Activated CD8-positive, alpha-beta memory T cell treated with anti-CD3 and anti-CD28 coated beads, Interleukin-2, amount 10 ng/mL, durations not matched to agents 7 days and 5 days (primary cell): ENCODE data around the gene CTCF. TPM values are rescaled to one million over a fixed set of nuclear protein-coding genes. Genes with fewer than 3 reads are reported as not detected.

Experiments used
- ATAC-seq: fragments of 150-1000 bp; cut with Tn5 transposase; one replicate; pipeline ENCODE4 v1.10.0; 2021; ENCODE audit warnings: moderate library complexity
- CTCF ChIA-PET: fragments of 350-600 bp; sonication (Branson Sonifier 250); formaldehyde crosslinking; loops from one replicate; lab custom pipeline; 2021; ENCODE audit warnings: antibody characterized with exemption; lab: Charles Lee
- DNase-seq: peaks from one replicate; pipeline ENCODE4 v3.0.0-alpha.2; 2020
- H3K27ac Mint-ChIP-seq: one replicate; pipeline ENCODE4 v1.8.0; 2021; ENCODE audit warnings: mild to moderate bottlenecking, mixed read lengths
- H3K27me3 Mint-ChIP-seq: one replicate; pipeline ENCODE4 v1.8.0; 2021; ENCODE audit warnings: mixed read lengths
- H3K36me3 Mint-ChIP-seq: one replicate; pipeline ENCODE4 v1.8.0; 2021; ENCODE audit warnings: mild to moderate bottlenecking, mixed read lengths
- H3K4me1 Mint-ChIP-seq: one replicate; pipeline ENCODE4 v1.8.0; 2021; ENCODE audit warnings: mixed read lengths
- H3K4me3 Mint-ChIP-seq: one replicate; pipeline ENCODE4 v1.8.0; 2021; ENCODE audit warnings: mild to moderate bottlenecking, moderate library complexity, mixed read lengths
- H3K9me3 Mint-ChIP-seq: one replicate; pipeline ENCODE4 v1.8.0; 2022; ENCODE audit warnings: low read depth, mixed read lengths
- total RNA-seq, 2 experiments: library from RNA; stranded (reverse); gene quantifications; one replicate each; pipeline ENCODE4 v1.2.3, GENCODE V29; 2021

The CTCF gene
- total RNA-seq, 2 experiments from 2014 or later, result 74.0 to 81.8 TPM

DNA sequence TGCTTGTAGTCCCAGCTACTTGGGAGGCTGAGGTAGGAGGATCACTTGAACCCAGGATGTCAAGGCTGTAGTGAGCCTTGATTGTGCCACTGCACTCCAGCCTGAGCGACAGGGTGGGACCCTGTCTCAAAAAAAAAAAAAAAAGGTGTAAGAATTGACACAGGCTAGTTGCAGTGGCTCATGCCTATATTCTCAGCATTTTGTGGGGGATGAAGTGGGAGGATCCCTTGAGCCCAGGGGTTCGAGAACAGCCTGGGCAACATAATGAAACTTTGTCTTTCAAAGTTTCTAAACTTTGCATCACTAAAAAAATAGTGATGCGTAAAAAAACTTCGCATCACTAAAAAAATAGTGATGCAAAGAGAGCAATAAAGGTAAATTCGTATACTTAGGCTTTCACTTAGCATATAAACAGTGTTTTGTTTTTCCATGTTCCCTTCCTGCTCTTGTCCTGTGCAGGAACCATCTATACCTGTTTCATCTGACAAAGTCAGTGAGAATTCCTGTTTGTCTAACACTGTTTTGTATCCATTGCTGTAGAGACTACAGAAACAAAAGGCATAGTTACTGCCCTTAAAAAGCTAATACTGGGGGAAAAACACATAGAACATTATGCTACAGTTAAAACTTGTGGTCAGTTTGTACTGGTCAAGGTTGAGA, 32.1 kb downstream of the CTCF start:
- ATAC-seq, result no peak
- Mint-ChIP-seq H3K27me3 (no peaks in the 10 kb centered on the region), H3K9me3 (no peaks in the 10 kb centered on the region), H3K27ac (peak overlapping the region; percentile 53), H3K4me3 (no peak overlapping the region), H3K4me1 (peaks cover 29% of the 10 kb centered on the region), H3K36me3 (peaks cover 3% of the 10 kb centered on the region)
- CTCF ChIA-PET, result interaction anchor here (0.5 to 1.4 kb wide), 9 partner anchors 9 to 50 kb away, joined by 3 to 6 read pairs (median 3); partner anchors contain the start of gene CARMIL2
- no peak for DNase-seq

DNA sequence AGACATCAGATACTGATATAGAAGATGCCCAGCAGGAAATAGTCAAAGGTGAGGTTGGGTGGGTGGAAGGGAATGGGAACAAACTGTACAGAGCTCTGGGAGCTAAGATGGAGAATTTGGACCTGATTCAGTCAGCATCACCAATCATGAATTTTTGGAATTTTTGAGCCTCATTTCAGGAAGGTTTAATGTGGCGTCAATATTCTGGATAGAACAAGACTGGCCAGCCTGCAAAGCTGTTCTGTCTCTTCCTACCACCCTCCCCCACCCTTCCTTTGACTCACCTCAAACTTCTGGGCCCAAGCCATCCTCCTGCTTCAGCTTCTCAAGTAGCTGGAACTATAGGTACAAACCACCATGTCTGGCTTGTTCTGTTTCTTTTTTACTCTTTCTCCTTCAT, 32.6 kb downstream of the CTCF start:
- peaks cover 3% of the 10 kb centered on the region for H3K36me3 Mint-ChIP-seq
- no peaks in the 10 kb centered on the region for H3K27me3 Mint-ChIP-seq
- DNase-seq (no peak), ATAC-seq (peak; percentile 51)
- CTCF ChIA-PET, result interaction anchor here (0.5 to 1.2 kb wide), 5 partner anchors 19 to 50 kb away, joined by 3 to 6 read pairs (median 3); partner anchors contain the start of gene CARMIL2
- H3K4me1 Mint-ChIP-seq, result peaks cover 32% of the 10 kb centered on the region
- no peaks in the 10 kb centered on the region for H3K9me3 Mint-ChIP-seq
- H3K27ac Mint-ChIP-seq, result peak overlapping the region; percentile 58
- H3K4me3 Mint-ChIP-seq, result no peak overlapping the region

DNA sequence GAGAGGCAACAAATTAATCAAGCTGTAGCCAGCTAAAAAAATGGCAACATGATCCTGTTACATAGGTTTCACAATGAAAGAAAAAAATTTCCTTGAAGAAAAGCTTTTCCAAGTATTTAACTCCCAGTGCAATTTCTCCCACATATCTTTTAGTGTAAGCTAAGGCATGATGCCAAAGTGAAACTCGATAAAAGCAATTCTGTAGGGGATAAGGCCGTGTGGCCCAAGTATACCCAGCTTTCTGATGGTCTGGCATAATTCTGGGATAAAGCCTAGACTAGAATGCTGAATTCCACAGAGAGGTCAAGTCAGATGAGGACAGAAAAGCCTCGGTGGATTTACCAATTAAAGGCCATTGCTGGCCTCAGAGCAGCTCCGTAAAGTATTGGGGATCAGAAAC, 36.2 kb downstream of the CTCF start:
- no peak overlapping the region for H3K4me3 Mint-ChIP-seq
- no peak for DNase-seq
- CTCF ChIA-PET, result interaction anchor here (2.5 kb wide), 1 partner anchor 51 kb away, joined by 11 read pairs; no protein-coding TSS in a partner anchor
- H3K9me3 Mint-ChIP-seq, result no peaks in the 10 kb centered on the region
- H3K36me3 Mint-ChIP-seq, result peaks cover 1% of the 10 kb centered on the region
- H3K27me3 Mint-ChIP-seq, result no peaks in the 10 kb centered on the region
- H3K4me1 Mint-ChIP-seq, result peaks cover 31% of the 10 kb centered on the region
- no peak overlapping the region for H3K27ac Mint-ChIP-seq
- ATAC-seq, result no peak

DNA sequence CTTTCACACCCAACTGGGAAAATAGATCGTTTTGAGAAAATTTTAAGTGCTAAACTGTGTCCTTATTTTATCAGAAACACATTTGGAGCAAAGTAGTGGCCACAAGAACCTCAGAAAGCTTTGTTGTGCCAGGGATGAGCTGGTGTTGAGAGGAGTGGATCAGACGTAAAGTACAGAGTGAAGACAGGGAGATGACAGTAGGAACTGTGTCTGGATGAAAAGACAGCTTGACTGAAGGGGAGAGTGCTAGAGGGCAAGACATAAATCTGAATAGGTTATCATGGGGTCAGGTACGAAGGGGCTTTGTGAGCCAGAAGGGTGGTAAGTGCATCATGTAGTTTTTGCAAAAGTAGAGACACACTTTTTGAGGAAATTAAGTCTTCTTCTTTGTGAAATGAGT, 43.3 kb downstream of the CTCF start:
- DNase-seq (no peak), ATAC-seq (no peak)
- no peaks in the 10 kb centered on the region for H3K9me3 Mint-ChIP-seq
- H3K36me3 Mint-ChIP-seq, result peaks cover 5% of the 10 kb centered on the region
- H3K4me1 Mint-ChIP-seq, result peaks cover 14% of the 10 kb centered on the region
- no peak overlapping the region for H3K4me3 Mint-ChIP-seq
- H3K27ac Mint-ChIP-seq, result no peak overlapping the region
- CTCF ChIA-PET, result no interaction called here
- no peaks in the 10 kb centered on the region for H3K27me3 Mint-ChIP-seq

DNA sequence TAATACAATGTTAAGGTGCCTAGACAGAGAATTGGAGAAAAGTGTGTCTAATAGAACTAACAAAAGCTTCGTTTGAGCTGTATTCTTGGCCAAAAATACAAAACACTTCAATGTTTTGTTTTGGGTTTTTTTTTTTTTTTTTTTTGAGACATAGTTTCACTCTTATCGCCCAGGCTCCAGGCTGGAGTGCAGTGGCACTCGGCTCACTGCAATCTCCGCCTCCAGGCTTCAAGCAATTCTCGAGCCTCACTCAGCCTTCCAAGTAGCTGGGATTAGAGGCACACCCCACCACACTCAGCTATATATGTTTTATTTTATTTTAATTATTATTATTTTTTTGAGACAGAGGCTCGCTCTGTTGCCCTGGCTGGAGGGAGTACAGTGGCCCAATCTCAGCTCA, 44.3 kb downstream of the CTCF start:
- peaks cover 8% of the 10 kb centered on the region for H3K4me1 Mint-ChIP-seq
- DNase-seq (no peak), ATAC-seq (no peak)
- no peaks in the 10 kb centered on the region for H3K27me3 Mint-ChIP-seq
- H3K9me3 Mint-ChIP-seq, result no peaks in the 10 kb centered on the region
- H3K27ac Mint-ChIP-seq, result no peak overlapping the region
- CTCF ChIA-PET, result interaction anchor here (0.6 kb wide), 1 partner anchor 51 kb away, joined by 3 read pairs; no protein-coding TSS in a partner anchor
- peaks cover 15% of the 10 kb centered on the region for H3K36me3 Mint-ChIP-seq
- H3K4me3 Mint-ChIP-seq, result no peak overlapping the region

DNA sequence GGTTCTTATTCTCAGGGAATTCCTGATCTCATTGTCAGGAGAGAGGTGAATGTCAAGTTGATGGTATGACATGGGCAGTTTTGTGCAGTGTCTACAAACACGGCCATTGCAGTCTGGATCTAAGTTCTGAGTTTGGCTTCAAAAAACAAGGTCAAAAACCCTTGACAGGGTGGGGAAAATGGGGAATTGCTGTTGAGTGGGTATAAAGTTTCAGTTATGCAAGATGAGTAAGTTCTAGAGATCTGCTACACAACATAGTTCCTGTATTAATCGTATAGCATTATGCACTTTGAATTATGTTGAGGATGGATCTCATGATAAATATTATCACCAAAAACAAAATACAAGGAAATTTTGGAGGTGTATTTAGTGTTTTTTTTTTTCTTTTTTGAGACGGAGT, 46.0 kb downstream of the CTCF start:
- Mint-ChIP-seq H3K4me3 (no peak overlapping the region), H3K4me1 (peaks cover 8% of the 10 kb centered on the region), H3K36me3 (peaks cover 22% of the 10 kb centered on the region), H3K27ac (no peak overlapping the region), H3K27me3 (no peaks in the 10 kb centered on the region), H3K9me3 (no peaks in the 10 kb centered on the region)
- peak; percentile 33 for ATAC-seq
- CTCF ChIA-PET, result no interaction called here
- DNase-seq, result no peak

DNA sequence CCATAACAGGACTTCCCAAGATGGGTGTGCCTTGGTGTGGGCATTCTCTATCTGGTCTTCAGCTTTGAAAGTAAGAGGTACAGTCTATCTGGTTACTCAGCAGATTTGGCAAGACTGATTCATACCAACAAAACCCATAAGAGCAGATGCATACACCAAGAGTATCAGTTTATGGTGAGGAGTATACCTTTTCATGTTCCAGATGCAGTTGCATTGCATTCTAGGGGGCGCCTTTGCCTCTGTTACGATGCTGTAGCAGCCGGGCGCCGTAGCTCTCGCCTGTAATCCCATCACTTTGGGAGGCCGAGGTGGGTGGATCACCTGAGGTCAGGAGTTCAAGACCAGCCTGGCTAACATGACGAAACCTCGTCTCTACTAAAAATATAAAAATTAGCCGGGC, 51.5 kb downstream of the CTCF start:
- H3K4me3 Mint-ChIP-seq, result no peak overlapping the region
- CTCF ChIA-PET, result interaction anchor here (0.8 to 1.3 kb wide), 6 partner anchors 9 to 93 kb away, joined by 3 to 5 read pairs (median 3); no protein-coding TSS in a partner anchor
- no peaks in the 10 kb centered on the region for H3K9me3 Mint-ChIP-seq
- H3K4me1 Mint-ChIP-seq, result no peaks in the 10 kb centered on the region
- no peaks in the 10 kb centered on the region for H3K27me3 Mint-ChIP-seq
- ATAC-seq, result no peak
- H3K36me3 Mint-ChIP-seq, result peaks cover 39% of the 10 kb centered on the region
- no peak overlapping the region for H3K27ac Mint-ChIP-seq
- DNase-seq, result no peak

DNA sequence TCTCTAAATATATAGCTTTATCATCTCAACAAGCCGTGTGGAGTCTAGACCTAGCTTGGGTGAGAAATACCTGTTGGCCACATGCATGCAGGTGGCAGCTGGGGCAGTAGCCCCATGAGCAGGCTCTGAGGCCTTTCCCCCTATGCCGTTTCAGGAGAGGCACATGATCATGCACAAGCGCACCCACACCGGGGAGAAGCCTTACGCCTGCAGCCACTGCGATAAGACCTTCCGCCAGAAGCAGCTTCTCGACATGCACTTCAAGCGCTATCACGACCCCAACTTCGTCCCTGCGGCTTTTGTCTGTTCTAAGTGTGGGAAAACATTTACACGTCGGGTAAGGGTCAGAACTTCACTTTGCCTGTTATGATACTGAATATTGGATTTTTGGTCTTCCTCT, 65.9 kb downstream of the CTCF start:
- H3K27me3 Mint-ChIP-seq, result no peaks in the 10 kb centered on the region
- ATAC-seq, result no peak
- DNase-seq, result no peak
- H3K4me1 Mint-ChIP-seq, result no peaks in the 10 kb centered on the region
- CTCF ChIA-PET, result interaction anchor here (0.6 to 1.2 kb wide), 3 partner anchors 16 to 342 kb away, joined by 3 to 5 read pairs (median 4); partner anchors contain the start of gene CARMIL2
- H3K4me3 Mint-ChIP-seq, result no peak overlapping the region
- H3K36me3 Mint-ChIP-seq, result peaks cover 44% of the 10 kb centered on the region
- no peaks in the 10 kb centered on the region for H3K9me3 Mint-ChIP-seq
- H3K27ac Mint-ChIP-seq, result no peak overlapping the region

DNA sequence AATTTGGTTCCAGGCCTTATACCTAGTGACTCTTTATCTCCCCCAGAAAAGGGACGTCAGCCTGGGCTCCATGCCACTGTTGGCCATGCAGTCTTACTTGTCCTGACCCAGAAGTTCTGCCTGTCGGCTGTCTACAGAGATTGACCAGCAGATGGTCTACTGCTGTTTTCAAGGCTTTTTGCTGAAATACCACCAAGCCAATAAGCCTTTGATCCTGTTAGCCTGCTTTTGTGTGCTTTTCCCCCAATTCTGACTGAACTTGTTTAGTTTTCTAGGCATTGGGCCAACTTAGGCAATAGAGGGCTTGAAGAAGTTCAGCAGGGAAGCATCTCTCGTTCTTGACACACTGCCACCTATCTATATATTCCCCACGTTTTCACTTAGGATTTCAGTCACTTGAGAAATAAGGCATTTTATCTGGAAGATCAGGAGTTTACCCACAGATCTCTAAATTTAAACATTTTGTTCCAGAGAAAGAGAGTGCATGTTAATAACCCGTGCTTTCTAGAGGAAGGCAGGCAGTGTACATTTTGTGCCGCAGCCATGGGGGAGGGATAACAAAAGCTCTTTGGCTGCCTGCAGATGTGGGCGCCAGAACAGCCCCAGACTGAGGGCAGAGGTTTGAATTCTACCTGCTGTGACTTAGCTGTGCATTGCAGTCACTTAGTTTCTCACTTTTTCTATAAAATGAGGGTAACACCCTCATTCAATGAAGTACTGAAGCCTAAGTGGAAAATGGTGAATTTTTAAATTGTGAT, 70.3 kb downstream of the CTCF start:
- ATAC-seq (no peak), DNase-seq (no peak)
- Mint-ChIP-seq H3K27ac (no peak overlapping the region), H3K9me3 (no peaks in the 10 kb centered on the region), H3K4me3 (no peak overlapping the region), H3K27me3 (no peaks in the 10 kb centered on the region), H3K36me3 (peaks cover 37% of the 10 kb centered on the region), H3K4me1 (no peaks in the 10 kb centered on the region)
- CTCF ChIA-PET, result interaction anchor here (0.6 to 2.3 kb wide), 3 partner anchors 12 to 85 kb away, joined by 3 to 12 read pairs (median 10); partner anchors contain the start of gene CARMIL2

DNA sequence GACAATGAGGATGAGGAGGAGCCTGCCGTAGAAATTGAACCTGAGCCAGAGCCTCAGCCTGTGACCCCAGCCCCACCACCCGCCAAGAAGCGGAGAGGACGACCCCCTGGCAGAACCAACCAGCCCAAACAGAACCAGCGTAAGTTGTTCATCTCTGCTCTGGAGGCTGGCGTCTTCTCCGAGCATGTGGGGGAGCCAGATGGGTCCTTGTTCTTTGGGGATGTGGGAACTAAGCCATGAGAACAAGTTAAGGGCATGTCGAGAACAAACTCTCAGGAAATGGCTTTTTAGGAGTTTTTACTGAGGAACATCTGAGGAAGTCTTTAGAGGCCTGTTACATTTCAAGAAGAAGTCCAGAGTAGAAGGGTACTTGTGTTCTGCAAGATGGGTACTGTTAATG, 74.4 kb downstream of the CTCF start:
- H3K36me3 Mint-ChIP-seq, result peaks cover 22% of the 10 kb centered on the region
- CTCF ChIA-PET, result interaction anchor here (0.6 kb wide), 1 partner anchor 177 kb away, joined by 4 read pairs; no protein-coding TSS in a partner anchor

DNA sequence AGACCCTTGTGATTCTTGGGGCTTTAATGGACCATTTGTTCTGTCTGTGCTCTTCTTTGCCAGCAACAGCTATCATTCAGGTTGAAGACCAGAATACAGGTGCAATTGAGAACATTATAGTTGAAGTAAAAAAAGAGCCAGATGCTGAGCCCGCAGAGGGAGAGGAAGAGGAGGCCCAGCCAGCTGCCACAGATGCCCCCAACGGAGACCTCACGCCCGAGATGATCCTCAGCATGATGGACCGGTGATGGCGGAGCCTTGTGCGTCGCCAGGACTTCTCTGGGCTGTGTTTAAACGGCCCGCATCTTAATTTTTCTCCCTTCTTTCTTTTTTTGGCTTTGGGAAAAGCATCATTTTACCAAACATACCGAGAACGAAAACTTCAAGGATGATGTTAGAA, 75.3 kb downstream of the CTCF start:
- Mint-ChIP-seq H3K4me1 (no peaks in the 10 kb centered on the region), H3K27me3 (no peaks in the 10 kb centered on the region), H3K27ac (no peak overlapping the region), H3K36me3 (peaks cover 19% of the 10 kb centered on the region), H3K4me3 (no peak overlapping the region), H3K9me3 (no peaks in the 10 kb centered on the region)
- ATAC-seq (no peak), DNase-seq (no peak)
- CTCF ChIA-PET, result interaction anchor here (0.6 to 11.4 kb wide), 3 partner anchors 88 to 116 kb away, joined by 3 to 307 read pairs (median 4); partner anchors contain the start of gene RIPOR1

More for the DNA sequence above, 74.4 kb downstream of the CTCF start:
- DNase-seq, result no peak
- no peak for ATAC-seq
- Mint-ChIP-seq H3K4me3 (no peak overlapping the region), H3K27ac (no peak overlapping the region), H3K27me3 (no peaks in the 10 kb centered on the region), H3K4me1 (no peaks in the 10 kb centered on the region), H3K9me3 (no peaks in the 10 kb centered on the region)

DNA sequence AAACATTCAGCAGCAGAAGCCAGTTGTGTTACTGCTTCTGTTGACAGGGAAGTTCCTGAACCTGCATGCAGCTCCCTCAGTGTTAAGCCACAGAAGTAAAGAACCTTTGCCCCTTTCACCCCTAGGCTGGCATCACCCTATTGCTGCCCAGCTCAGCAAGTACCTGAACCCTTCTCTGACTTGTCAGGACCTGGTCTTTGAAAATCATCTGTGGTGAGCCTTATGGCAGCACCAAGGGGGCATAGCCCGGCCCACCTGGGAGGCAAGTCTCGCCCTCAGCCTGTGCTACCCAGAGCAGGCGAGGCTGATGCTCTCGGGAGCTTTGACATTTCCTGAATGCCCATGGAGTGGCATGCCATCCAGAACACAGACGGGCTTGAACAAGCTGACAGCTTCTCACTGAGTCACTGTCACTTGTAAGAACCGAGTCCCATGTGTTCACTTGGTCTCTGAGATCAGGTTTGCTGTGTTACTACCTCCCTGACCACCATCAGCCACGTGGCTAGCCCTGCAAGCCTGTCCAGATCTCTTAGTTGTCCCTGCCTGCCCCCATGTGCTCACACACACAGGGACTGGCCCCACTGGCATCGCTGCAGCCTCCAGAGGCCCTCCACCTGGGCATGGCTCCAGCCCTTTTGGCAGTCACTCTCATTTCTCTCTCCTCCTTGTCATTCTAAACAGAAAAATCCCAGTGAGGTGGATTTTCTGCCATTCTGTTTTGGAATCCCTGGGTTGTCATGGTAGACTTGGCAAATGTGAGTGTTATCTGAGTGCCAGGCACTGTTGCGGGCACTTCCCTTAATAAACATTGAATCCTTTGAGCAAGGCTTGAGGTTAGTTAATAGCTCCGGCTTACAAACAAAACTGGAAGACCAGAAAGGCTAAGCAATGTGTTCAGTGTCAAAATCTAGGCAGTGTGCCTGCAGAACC, 79.7 kb downstream of the CTCF start:
- no peak for ATAC-seq
- no peaks in the 10 kb centered on the region for H3K27me3 Mint-ChIP-seq

More for the DNA sequence above, 79.7 kb downstream of the CTCF start:
- no peak for DNase-seq
- H3K9me3 Mint-ChIP-seq, result no peaks in the 10 kb centered on the region
- H3K4me1 Mint-ChIP-seq, result peaks cover 15% of the 10 kb centered on the region
- H3K27ac Mint-ChIP-seq, result no peak overlapping the region
- H3K36me3 Mint-ChIP-seq, result peaks cover 8% of the 10 kb centered on the region
- H3K4me3 Mint-ChIP-seq, result no peak overlapping the region
- CTCF ChIA-PET, result interaction anchor here (0.7 to 11.4 kb wide), 8 partner anchors 9 to 126 kb away, joined by 3 to 307 read pairs (median 24); partner anchors contain the start of gene CTCF
